ENCODE measurements around the gene GPATCH4.
A peak's percentile ranks its signal among the peaks of the same experiment; 100 is the strongest.

DNA sequence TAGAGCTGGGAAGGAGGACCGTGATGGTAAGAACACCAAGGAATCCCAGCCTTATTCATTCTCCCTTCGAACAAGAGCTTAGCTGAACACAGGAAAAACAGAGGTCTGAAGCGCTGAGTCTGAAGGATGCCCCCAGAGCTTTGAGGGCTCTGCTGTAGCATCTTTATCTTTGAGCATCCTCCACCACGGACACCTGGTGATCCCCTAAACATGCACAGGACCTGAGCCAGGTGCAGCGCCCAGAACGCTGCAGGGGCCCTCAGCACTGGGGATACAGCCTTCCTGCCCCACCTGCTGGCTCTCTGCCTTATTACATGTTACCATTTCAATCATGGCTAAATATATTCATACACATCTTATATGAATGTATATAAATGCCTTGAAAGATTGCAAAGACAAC is 7.7 kb upstream of the GPATCH4 start:
- TF ChIP-seq, protein P1, sequence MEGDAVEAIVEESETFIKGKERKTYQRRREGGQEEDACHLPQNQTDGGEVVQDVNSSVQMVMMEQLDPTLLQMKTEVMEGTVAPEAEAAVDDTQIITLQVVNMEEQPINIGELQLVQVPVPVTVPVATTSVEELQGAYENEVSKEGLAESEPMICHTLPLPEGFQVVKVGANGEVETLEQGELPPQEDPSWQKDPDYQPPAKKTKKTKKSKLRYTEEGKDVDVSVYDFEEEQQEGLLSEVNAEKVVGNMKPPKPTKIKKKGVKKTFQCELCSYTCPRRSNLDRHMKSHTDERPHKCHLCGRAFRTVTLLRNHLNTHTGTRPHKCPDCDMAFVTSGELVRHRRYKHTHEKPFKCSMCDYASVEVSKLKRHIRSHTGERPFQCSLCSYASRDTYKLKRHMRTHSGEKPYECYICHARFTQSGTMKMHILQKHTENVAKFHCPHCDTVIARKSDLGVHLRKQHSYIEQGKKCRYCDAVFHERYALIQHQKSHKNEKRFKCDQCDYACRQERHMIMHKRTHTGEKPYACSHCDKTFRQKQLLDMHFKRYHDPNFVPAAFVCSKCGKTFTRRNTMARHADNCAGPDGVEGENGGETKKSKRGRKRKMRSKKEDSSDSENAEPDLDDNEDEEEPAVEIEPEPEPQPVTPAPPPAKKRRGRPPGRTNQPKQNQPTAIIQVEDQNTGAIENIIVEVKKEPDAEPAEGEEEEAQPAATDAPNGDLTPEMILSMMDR (conservative IDR thresholded peaks at IDR 0.05; ENCODE audit: low read length) = peak; percentile 92
- TF ChIP-seq EZH2phosphoT487 (IDR thresholded peaks at IDR 0.05; ENCODE audit: borderline replicate concordance, low read depth, low read length) = no peak
